Measurements from ENCODE around the gene OR4F15. TPM values are rescaled to one million over a fixed set of nuclear protein-coding genes. Genes with fewer than 3 reads are reported as not detected.

OR4F15 gene
- total RNA-seq, 2 experiments from 2014 or later: not detected

DNA sequence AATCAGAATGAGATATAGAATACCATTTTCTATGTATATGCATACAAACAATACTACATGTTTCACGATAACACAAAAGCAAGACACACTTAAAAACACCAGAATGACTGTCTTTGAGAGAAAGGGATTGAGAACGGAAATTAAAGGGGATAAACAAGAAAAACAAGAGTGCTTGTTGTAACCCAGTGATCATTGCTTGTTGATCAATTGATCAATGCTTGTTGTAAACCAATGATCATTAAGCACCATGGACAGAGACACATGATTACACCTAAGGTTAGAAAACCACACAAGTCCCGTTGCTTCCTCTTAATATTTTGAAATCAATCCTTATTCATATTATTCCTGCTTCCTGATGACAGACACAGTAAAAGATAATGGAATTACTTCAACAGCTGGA is 1.1 kb upstream of the OR4F15 start:
- intact Hi-C loops (cut with micrococcal nuclease): no loop called here
- no peak for TF ChIP-seq CTCF (IDR thresholded peaks at IDR 0.05)
- H3K9me3 Mint-ChIP-seq: no peaks in the 10 kb centered on the region
- peaks cover 32% of the 10 kb centered on the region for H3K27me3 Mint-ChIP-seq
- ChIA-PET CTCF (interaction anchor here (0.9 kb wide), 1 partner anchor 22 kb away, joined by 3 read pairs; no protein-coding TSS in a partner anchor), POLR2A (no interaction called here)
- no peak for ATAC-seq
- no peak overlapping the region for H3K4me3 Mint-ChIP-seq
- no peaks in the 10 kb centered on the region for H3K4me1 Mint-ChIP-seq (ENCODE audit: low read depth)
- H3K36me3 Mint-ChIP-seq (ENCODE audit: low read depth): no peaks in the 10 kb centered on the region
- DNase-seq: no peak
- no peak overlapping the region for H3K27ac Mint-ChIP-seq

DNA sequence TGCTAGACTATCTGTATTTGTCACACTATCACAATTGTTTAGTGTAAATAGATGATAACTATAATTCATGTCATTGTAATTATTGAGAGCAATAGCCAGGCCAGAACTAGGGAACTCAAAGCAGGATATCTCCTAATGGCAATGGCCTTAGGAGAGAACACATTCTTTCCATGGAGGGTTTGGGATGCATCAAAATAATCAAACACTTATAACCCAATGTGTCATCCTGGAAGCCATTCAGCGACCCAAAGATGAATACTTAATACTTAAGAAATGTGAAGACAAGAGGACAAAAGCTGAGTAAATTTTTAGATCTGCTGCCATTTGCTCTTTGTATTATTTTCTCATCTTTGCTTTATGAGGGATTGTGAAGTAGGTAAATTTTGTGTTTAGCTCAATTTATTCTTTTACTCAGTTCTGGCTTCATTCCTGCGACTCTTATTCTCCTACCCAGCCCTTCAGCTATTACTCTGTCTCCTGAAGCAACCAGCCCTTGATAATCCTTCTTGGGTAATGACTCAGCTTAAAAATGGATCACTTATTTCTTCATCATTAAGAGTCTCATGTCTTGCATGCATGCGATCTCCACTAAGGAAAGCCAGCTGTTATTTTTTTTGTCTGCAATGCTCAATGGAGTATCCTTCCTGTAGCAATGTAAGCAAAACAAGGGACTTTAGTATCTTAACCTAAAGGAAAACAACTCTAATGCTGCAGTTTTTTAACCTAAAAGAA is 2.0 kb downstream of the OR4F15 start:
- Mint-ChIP-seq H3K4me1 (ENCODE audit: low read depth) (no peaks in the 10 kb centered on the region), H3K27ac (no peak overlapping the region), H3K4me3 (no peak overlapping the region), H3K36me3 (ENCODE audit: low read depth) (no peaks in the 10 kb centered on the region), H3K9me3 (no peaks in the 10 kb centered on the region), H3K27me3 (peaks cover 30% of the 10 kb centered on the region)
- TF ChIP-seq CTCF (IDR thresholded peaks at IDR 0.05): no peak
- DNase-seq (no peak), ATAC-seq (no peak)
- POLR2A ChIA-PET: no interaction called here
- CTCF ChIA-PET: no interaction called here
- intact Hi-C loops (cut with micrococcal nuclease): no loop called here

DNA sequence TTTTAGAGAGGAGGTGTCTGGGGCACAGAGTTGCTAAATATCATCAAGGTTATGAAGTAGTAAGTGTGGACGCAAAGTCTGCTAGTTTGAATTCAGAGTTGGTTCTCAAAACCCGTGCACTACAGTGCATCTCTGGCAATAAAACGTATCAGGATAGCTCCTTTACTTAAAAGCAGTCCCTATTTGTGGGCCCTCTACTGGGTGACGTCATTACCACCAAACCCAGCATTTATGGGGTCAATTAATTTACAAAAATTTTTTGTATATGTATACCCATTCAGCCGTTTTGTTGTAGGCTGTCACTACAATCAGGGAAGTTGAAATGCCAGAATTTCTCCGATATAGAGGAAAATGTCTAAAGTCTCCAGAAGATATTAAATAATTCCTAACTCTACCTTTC is 8.8 kb downstream of the OR4F15 start:
- Mint-ChIP-seq H3K4me1 (ENCODE audit: low read depth) (no peaks in the 10 kb centered on the region), H3K9me3 (no peaks in the 10 kb centered on the region)
- ATAC-seq: no peak

GRCh38 chr15:101827257-101827656 is 15.3 kb downstream of the OR4F15 start:
- TF ChIP-seq CTCF (IDR thresholded peaks at IDR 0.05): no peak
- H3K9me3 Mint-ChIP-seq: no peaks in the 10 kb centered on the region
- no peak overlapping the region for H3K4me3 Mint-ChIP-seq
- H3K36me3 Mint-ChIP-seq (ENCODE audit: low read depth): no peaks in the 10 kb centered on the region
- no peak for ATAC-seq
- H3K27me3 Mint-ChIP-seq: peaks cover 43% of the 10 kb centered on the region
- H3K27ac Mint-ChIP-seq: no peak overlapping the region
- ChIA-PET POLR2A (no interaction called here), CTCF (no interaction called here)
- no peaks in the 10 kb centered on the region for H3K4me1 Mint-ChIP-seq (ENCODE audit: low read depth)
- DNase-seq: no peak
- intact Hi-C loops (cut with micrococcal nuclease): no loop called here

More for the DNA sequence above, 8.8 kb downstream of the OR4F15 start:
- Mint-ChIP-seq H3K36me3 (ENCODE audit: low read depth) (no peaks in the 10 kb centered on the region), H3K27me3 (peaks cover 34% of the 10 kb centered on the region), H3K4me3 (no peak overlapping the region), H3K27ac (no peak overlapping the region)
- CTCF ChIA-PET: no interaction called here
- intact Hi-C loops (cut with micrococcal nuclease): no loop called here
- no peak for TF ChIP-seq CTCF (IDR thresholded peaks at IDR 0.05)
- no peak for DNase-seq
- POLR2A ChIA-PET: no interaction called here

DNA sequence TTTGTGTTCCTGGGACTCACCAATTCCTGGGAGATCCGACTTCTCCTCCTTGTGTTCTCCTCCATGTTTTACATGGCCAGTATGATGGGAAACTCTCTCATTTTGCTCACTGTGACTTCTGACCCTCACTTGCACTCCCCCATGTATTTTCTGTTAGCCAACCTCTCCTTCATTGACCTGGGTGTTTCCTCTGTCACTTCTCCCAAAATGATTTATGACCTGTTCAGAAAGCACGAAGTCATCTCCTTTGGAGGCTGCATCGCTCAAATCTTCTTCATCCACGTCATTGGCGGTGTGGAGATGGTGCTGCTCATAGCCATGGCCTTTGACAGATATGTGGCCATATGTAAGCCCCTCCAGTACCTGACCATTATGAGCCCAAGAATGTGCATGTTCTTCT is 16.8 kb downstream of the OR4F15 start:
- intact Hi-C loops (cut with micrococcal nuclease): no loop called here
- TF ChIP-seq CTCF (IDR thresholded peaks at IDR 0.05): no peak
- H3K4me1 Mint-ChIP-seq (ENCODE audit: low read depth): no peaks in the 10 kb centered on the region
- no peaks in the 10 kb centered on the region for H3K36me3 Mint-ChIP-seq (ENCODE audit: low read depth)
- H3K27me3 Mint-ChIP-seq: peaks cover 33% of the 10 kb centered on the region
- no peak for DNase-seq
- no peak for ATAC-seq
- ChIA-PET CTCF (no interaction called here), POLR2A (no interaction called here)
- no peaks in the 10 kb centered on the region for H3K9me3 Mint-ChIP-seq
- no peak overlapping the region for H3K27ac Mint-ChIP-seq
- no peak overlapping the region for H3K4me3 Mint-ChIP-seq
